Neural progenitor cell (in vitro differentiated cells): ENCODE results near the gene CLASRP. TPM values are rescaled to one million over a fixed set of nuclear protein-coding genes. Genes with fewer than 3 reads are reported as not detected.

Experiments used
- DNase-seq: peaks from one replicate; pipeline ENCODE4 v3.0.0-alpha.2; 2016; ENCODE audit warnings: low spot score
- H2AFZ ChIP-seq: fragments of 200-600 bp; sonication (generic); replicated peaks from 2 replicates; pipeline ENCODE4 v1.6.1; 2016; ENCODE audit warnings: antibody characterized with exemption
- H3F3A ChIP-seq: fragments of 200-600 bp; sonication (generic); 2 replicates; pipeline ENCODE4 v1.6.1; 2016; ENCODE audit warnings: antibody characterized with exemption, low read depth
- H3K27ac ChIP-seq: fragments of 200-600 bp; sonication (generic); 2 replicates; pipeline ENCODE4 v1.5.1; 2016; ENCODE audit warnings: mild to moderate bottlenecking
- H3K27me3 ChIP-seq: fragments of 200-600 bp; sonication (generic); 2 replicates; pipeline ENCODE4 v1.6.1; 2016; ENCODE audit warnings: mild to moderate bottlenecking, moderate library complexity
- H3K36me3 ChIP-seq: fragments of 200-600 bp; sonication (generic); 2 replicates; pipeline ENCODE4 v1.5.1; 2016
- H3K4me1 ChIP-seq: fragments of 200-600 bp; sonication (generic); 2 replicates; pipeline ENCODE4 v1.6.1; 2016; ENCODE audit warnings: mixed run types
- H3K4me2 ChIP-seq: fragments of 200-600 bp; sonication (generic); 2 replicates; pipeline ENCODE4 v1.6.1; 2016
- H3K4me3 ChIP-seq: fragments of 200-600 bp; sonication (generic); 2 replicates; pipeline ENCODE4 v1.5.1; 2016
- H3K79me2 ChIP-seq: fragments of 200-600 bp; sonication (generic); 2 replicates; pipeline ENCODE4 v1.6.1; 2016; ENCODE audit warnings: low read depth
- H3K9ac ChIP-seq: fragments of 200-600 bp; sonication (generic); 2 replicates; pipeline ENCODE4 v1.6.1; 2016
- H3K9me3 ChIP-seq: fragments of 200-600 bp; sonication (generic); 2 replicates; pipeline ENCODE4 v1.5.1; 2016; ENCODE audit warnings: low read depth
- H4K20me1 ChIP-seq: fragments of 200-600 bp; sonication (generic); 2 replicates; pipeline ENCODE4 v1.6.1; 2016; ENCODE audit warnings: low read depth
- H3K27ac Mint-ChIP-seq: 3 replicates; pipeline ENCODE4 v1.8.0; 2021; ENCODE audit warnings: mixed read lengths
- H3K27me3 Mint-ChIP-seq: 2 replicates; pipeline ENCODE4 v1.8.0; 2022; ENCODE audit warnings: low read depth, mild to moderate bottlenecking, inconsistent platforms, moderate library complexity, mixed read lengths; ENCODE audit not compliant: insufficient read depth
- H3K36me3 Mint-ChIP-seq: 3 replicates; pipeline ENCODE4 v1.8.0; 2021; ENCODE audit warnings: mixed read lengths
- H3K4me1 Mint-ChIP-seq: 3 replicates; pipeline ENCODE4 v1.8.0; 2021; ENCODE audit warnings: mixed read lengths
- H3K4me3 Mint-ChIP-seq: 3 replicates; pipeline ENCODE4 v1.8.0; 2021; ENCODE audit warnings: mild to moderate bottlenecking, moderate library complexity, mixed read lengths
- H3K9me3 Mint-ChIP-seq: 3 replicates; pipeline ENCODE4 v1.8.0; 2020; ENCODE audit warnings: mixed read lengths
- EZH2 ChIP-seq: fragments of 200-600 bp; sonication (generic); IDR thresholded peaks from 2 replicates; pipeline ENCODE4 v1.6.1; 2017; ENCODE audit warnings: antibody characterized with exemption, mild to moderate bottlenecking, moderate library complexity
- EZH2phosphoT487 ChIP-seq: fragments of 200-600 bp; sonication (generic); IDR thresholded peaks from 2 replicates; pipeline ENCODE4 v1.6.1; 2017; ENCODE audit warnings: antibody characterized with exemption
- total RNA-seq: library from RNA; depleted of rRNA; stranded (reverse); fragments of >200 nt; gene quantifications from 2 replicates; pipeline ENCODE4 v1.2.3, GENCODE V29; 2015; ENCODE audit warnings: low replicate concordance
- TF ChIP-seq, protein P1 (sequence below): fragments of 200-600 bp; sonication (generic); IDR thresholded peaks from 2 replicates; pipeline ENCODE4 v1.5.1; 2017; ENCODE audit warnings: antibody characterized with exemption, mild to moderate bottlenecking

CLASRP gene
- total RNA-seq, 1 donor from 2014 or later = 57.0 TPM

DNA sequence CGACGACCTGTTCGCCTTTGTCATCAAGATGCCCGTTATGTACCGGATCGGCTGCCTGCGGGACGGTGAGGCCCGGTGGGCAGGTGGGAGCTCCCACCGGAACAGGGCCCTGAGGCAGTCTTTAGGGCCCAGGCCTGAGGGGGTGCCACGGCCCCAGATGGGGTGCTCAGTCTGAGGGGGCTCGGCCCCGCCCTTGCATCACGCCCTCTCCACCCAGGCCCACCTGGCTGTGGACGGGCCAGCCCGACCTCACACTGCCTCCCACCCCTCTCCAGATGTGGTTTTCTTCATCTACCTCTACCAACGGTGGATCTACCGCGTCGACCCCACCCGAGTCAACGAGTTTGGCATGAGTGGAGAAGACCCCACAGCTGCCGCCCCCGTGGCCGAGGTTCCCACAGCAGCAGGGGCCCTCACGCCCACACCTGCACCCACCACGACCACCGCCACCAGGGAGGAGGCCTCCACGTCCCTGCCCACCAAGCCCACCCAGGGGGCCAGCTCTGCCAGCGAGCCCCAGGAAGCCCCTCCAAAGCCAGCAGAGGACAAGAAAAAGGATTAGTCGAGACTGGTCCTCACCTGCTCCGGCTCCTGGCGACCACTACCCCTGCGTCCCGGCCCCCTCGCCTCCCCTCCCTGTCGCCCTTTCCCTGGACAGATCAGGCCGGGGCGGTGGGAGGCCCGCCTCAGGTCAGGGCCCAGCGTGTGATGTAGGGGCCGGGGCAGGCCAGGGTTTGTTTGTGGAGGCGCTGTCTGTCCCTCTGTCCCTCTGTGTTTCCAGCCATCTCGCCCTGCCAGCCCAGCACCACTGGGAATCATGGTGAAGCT is 46.3 kb upstream of the CLASRP start:
- Mint-ChIP-seq H3K4me1 (no peaks in the 10 kb centered on the region), H3K4me3 (no peak overlapping the region), H3K27me3 (peaks cover 2% of the 10 kb centered on the region), H3K27ac (no peak overlapping the region), H3K36me3 (peaks cover 9% of the 10 kb centered on the region), H3K9me3 (no peaks in the 10 kb centered on the region)
- Histone ChIP-seq H2AFZ (no peak overlapping the region), H3K27ac (no peak overlapping the region), H3K4me2 (no peak overlapping the region), H3K27me3 (no peaks in the 10 kb centered on the region), H3K9ac (no peak overlapping the region), H3K4me1 (no peaks in the 10 kb centered on the region), H3K36me3 (no peaks in the 10 kb centered on the region), H3K79me2 (no peaks in the 10 kb centered on the region), H3K9me3 (no peaks in the 10 kb centered on the region), H3K4me3 (no peak overlapping the region), H4K20me1 (peaks cover 6% of the 10 kb centered on the region), H3F3A (no peaks in the 10 kb centered on the region)
- TF ChIP-seq, protein P1, sequence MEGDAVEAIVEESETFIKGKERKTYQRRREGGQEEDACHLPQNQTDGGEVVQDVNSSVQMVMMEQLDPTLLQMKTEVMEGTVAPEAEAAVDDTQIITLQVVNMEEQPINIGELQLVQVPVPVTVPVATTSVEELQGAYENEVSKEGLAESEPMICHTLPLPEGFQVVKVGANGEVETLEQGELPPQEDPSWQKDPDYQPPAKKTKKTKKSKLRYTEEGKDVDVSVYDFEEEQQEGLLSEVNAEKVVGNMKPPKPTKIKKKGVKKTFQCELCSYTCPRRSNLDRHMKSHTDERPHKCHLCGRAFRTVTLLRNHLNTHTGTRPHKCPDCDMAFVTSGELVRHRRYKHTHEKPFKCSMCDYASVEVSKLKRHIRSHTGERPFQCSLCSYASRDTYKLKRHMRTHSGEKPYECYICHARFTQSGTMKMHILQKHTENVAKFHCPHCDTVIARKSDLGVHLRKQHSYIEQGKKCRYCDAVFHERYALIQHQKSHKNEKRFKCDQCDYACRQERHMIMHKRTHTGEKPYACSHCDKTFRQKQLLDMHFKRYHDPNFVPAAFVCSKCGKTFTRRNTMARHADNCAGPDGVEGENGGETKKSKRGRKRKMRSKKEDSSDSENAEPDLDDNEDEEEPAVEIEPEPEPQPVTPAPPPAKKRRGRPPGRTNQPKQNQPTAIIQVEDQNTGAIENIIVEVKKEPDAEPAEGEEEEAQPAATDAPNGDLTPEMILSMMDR = no peak
- no peak for TF ChIP-seq EZH2
- TF ChIP-seq EZH2phosphoT487 = no peak
- DNase-seq = no peak

DNA sequence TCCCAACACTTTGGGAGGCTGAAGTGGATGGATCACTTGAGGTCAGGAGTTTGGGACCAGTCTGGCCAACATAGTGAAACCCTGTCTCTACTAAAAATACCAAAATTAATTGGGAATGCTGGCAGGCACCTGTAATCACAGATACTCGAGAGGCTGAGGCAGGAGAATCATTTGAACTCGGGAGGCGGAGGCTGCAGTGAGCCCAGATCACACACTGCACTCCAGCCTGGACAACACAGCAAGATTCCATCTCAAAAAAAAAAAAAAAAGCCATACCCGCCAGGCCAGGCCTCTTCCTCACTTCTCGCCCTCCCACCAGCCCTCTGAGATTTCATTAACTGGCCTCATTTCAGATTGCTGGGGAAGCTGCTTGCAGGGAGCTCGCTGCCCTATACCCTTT is 45.3 kb upstream of the CLASRP start:
- no peak overlapping the region for H2AFZ ChIP-seq
- no peak for DNase-seq
- no peaks in the 10 kb centered on the region for H3K79me2 ChIP-seq
- no peak overlapping the region for H3K4me2 ChIP-seq
- H3K27ac Mint-ChIP-seq = no peak overlapping the region
- H3K27me3 ChIP-seq = no peaks in the 10 kb centered on the region
- H3K9me3 ChIP-seq = no peaks in the 10 kb centered on the region
- H3K36me3 Mint-ChIP-seq = peaks cover 7% of the 10 kb centered on the region
- H3K9ac ChIP-seq = no peak overlapping the region
- H3K36me3 ChIP-seq = no peaks in the 10 kb centered on the region
- no peaks in the 10 kb centered on the region for H3K4me1 Mint-ChIP-seq
- no peaks in the 10 kb centered on the region for H3K9me3 Mint-ChIP-seq
- H3K27me3 Mint-ChIP-seq = peaks cover 7% of the 10 kb centered on the region
- H3K4me3 Mint-ChIP-seq = no peak overlapping the region
- TF ChIP-seq, protein P1 = no peak
- TF ChIP-seq EZH2phosphoT487 (no peak), EZH2 (no peak)
- H3F3A ChIP-seq = no peaks in the 10 kb centered on the region
- no peak overlapping the region for H3K4me3 ChIP-seq
- H3K27ac ChIP-seq = no peak overlapping the region
- H4K20me1 ChIP-seq = peaks cover 6% of the 10 kb centered on the region
- no peaks in the 10 kb centered on the region for H3K4me1 ChIP-seq

DNA sequence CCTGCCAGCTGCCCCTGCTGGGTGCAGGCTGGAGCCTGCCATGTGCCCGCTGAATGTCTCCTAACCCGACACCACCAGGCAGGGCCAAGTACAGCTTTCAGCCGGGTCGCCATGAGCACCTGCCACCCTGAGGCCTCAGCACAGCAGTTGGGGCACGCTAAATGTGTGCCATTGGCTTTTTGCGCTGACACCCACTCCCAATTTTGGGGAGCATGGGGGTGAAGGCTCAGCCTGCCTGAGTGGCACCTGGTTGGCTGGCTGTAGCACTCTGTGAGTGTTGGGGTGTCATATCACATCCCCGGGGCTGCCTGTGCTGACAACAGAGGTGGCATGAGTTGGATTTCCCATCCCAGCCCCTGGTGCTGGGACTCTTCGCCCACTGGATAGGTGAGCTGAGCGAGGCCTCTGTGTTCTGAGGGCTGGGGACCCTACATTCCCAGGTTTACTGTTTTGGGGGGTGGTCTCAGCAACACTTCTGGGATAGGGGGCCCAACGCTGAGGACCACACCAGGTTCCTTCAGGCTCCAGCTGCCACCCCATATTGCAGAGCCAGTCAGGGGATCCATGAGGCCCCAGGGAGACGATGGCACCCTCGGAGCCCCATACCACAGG is 44.8 kb upstream of the CLASRP start:
- Mint-ChIP-seq H3K4me1 (no peaks in the 10 kb centered on the region), H3K4me3 (no peak overlapping the region), H3K27ac (no peak overlapping the region), H3K9me3 (no peaks in the 10 kb centered on the region), H3K27me3 (peaks cover 6% of the 10 kb centered on the region), H3K36me3 (peaks cover 5% of the 10 kb centered on the region)
- Histone ChIP-seq H3K4me3 (no peak overlapping the region), H3K9me3 (no peaks in the 10 kb centered on the region), H3K4me2 (no peak overlapping the region), H3K36me3 (no peaks in the 10 kb centered on the region), H2AFZ (no peak overlapping the region), H3K27ac (no peak overlapping the region), H3K27me3 (no peaks in the 10 kb centered on the region), H3F3A (no peaks in the 10 kb centered on the region), H3K9ac (no peak overlapping the region), H4K20me1 (peaks cover 6% of the 10 kb centered on the region), H3K4me1 (no peaks in the 10 kb centered on the region), H3K79me2 (no peaks in the 10 kb centered on the region)
- no peak for TF ChIP-seq EZH2
- TF ChIP-seq EZH2phosphoT487 = no peak
- TF ChIP-seq, protein P1 = no peak
- no peak for DNase-seq
